Fibroblast of upper back skin (primary cell): ENCODE results near the gene CWC27.
A peak's percentile ranks its signal among the peaks of the same experiment; 100 is the strongest.

ENCODE experiments used
- DNase-seq: peaks from one replicate; pipeline ENCODE4 v3.0.0-alpha.2; 2013

Gene CWC27

DNA sequence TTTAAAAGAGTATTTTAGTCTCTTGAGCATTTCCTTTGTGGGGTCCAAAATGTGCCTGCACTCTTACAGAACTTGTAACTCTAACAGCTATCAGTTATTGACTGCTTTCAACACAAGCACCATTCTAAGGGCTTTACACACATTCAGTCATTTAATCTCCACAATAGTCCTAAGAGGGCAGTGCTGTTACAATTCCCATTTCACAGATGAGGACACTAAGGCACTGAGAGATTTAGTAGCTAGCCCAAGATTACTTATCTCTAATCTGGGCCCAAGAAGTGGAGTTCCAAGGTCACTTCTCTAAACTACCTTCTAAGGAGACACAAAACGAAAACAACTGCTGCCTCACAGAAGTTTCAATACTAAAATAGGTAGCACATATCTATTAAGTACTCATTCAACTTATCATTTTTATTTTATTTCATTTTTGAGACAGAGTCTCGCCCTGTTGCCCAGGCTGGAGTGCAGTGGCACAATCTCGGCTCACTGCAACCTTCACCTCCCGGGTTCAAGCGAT is 275.2 kb downstream of the CWC27 start:
- DNase-seq, result no peak

DNA sequence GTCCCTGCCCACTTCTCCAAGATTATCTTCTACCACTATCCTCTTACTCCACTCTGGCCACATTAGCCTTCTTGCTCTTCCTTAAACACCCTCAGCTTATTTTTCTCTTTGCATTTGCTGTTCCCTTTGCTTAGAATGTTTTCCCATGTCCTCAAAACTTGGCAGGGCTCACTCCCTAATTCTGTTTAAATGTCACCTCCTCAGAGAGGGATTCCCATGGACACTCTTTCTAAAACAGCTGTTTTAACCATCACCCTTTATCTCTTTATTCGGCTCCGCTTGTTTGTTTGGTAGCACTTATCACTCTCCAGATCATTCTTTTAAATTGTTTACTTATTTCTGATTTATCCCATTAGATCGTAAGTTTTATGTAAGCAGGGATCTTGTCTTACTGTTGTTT is 278.5 kb downstream of the CWC27 start:
- DNase-seq, result no peak

DNA sequence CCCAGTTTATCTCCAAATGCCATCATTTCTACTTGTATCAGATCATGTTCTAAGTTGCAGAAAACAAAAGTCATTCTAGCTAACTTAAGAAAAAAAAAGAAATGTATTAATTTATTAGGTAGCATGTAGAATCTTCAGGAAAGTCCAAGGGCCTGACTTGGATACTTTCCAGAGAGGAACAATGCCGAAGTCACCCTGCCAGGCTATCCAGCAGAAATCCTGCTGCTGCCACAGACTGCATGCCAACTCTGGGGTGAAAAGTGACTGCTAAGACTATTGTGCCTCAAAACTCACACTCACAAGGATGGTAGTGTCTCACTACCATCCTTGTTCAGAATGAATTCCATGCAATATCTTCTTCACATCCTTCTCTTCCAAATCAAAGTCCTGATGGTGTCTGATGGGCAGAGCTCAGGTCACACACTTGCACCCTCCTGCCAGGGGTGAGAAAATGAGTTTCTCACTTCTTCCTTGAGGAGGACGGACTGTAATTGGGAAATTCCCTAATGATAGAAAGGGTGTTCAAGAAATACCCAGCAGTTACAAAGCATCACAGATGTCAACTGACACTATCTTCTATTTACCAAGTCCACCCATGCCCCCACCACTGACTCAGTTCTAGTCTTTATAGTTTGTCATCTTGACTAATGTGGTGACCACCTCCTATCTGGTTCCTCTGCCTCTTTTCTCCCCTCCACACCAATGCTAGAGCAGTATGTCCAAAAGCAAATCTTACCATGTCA is 279.4 kb downstream of the CWC27 start:
- no peak for DNase-seq

DNA sequence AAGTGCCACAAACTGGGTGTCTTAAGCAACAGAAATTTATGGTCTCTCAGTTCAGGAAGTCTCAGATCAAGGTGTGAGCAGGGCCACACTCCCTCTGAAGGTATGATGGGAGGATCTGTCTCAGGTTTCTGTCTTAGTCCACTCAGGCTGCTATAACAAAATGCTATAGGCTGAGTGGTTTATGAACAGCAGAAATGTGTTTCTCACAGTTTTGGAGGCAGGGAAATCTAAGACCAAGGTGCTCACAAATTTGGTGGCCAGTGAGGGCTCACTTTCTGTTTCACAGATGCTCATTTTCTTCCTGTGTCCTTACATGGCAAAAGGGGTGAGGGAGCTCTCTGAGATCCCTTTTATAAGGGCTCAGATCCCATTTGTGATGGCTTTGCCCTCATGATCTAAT is 281.4 kb downstream of the CWC27 start:
- DNase-seq, result no peak

DNA sequence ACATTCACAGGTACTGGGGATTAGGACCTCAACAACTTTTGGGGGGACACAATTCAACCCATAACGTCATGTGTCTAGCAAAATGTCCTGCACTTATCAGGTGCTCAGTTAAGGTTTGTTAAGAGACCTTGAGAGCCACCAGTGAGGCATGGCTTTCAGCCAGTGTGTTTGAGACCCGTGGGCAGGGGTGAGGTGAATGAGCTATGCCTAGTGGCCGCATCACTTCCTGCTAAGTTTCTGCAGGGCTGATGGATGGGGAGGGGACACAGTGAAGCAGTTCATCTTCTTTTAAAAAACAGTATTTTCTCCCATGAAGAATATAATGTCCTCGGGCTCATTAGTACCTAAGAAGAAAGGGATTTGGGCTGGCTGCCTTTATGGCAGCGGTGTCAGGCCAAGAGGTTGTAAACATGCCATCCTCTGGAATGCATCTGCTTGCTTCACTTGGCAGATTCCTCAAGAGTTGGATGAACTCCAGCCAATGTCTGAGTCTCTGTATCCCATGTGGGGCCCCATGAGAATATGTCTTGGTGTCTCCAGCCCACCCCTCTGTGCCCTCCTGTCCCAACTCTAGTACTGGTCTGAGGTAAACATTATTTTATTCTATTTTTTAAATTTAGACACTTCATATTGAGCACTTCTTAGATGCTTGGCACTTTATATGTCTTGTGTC is 282.2 kb downstream of the CWC27 start:
- no peak for DNase-seq

DNA sequence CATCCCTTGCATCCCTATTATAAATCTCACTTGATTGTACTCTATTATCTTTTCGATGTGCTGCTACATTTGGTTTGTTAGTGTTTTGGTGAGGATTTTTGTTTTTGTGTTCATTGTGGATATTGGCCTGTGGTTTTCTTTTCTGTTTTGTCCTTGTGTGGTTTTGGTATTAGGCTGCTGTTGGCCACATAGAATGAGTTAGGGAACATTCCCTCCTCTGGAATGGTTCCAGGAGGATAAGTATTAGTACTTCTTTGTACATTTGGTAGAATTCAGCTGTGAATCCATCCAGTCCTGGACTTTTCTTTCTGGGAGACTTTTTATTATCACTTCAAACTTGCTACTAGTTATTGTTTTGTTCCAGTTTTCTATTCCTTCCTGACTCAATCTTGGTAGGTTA is 287.2 kb downstream of the CWC27 start:
- no peak for DNase-seq

DNA sequence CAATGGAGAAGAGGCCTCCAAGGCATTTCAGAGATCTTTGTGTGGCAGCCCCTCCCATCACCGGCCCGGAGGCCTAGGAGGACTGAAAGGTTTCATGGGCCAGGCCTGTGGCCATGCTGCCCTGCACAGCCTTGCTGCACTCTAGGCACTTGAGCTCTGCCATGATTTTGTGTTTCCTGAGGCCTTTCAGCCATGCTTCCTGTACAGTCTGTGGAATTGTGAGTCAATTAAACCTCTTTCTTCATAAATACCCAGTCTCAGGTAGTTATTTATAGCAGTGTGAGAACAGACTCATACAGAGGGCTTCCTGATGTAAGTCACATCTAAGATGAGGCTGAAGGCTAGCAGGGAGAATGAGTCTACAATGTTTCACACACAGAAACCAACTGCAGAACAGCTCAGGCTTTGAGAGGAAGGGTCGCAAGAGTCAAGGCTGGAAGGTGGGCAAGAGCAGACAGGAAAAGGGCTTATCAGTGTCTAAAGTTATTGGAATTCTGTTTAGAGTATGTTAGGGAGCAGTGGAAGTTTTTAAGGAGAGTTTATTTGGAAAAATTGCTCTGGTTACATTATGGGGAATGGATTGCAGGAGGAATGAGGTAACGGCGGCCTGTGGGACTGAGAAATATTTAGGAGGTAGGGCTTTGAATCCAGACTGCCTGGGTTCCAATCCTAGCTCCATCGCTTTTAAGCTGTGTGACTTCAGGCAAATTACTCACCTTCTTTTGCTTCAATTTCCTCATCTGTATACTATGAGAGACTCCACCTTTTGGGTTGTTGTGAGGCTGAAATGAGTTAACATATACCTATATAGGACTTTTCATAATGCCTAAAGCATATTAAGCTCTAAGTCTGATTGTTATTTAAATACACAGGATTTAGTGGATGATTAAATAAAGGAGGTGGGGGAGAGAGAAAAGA is 291.2 kb downstream of the CWC27 start:
- peak; percentile 59 for DNase-seq

DNA sequence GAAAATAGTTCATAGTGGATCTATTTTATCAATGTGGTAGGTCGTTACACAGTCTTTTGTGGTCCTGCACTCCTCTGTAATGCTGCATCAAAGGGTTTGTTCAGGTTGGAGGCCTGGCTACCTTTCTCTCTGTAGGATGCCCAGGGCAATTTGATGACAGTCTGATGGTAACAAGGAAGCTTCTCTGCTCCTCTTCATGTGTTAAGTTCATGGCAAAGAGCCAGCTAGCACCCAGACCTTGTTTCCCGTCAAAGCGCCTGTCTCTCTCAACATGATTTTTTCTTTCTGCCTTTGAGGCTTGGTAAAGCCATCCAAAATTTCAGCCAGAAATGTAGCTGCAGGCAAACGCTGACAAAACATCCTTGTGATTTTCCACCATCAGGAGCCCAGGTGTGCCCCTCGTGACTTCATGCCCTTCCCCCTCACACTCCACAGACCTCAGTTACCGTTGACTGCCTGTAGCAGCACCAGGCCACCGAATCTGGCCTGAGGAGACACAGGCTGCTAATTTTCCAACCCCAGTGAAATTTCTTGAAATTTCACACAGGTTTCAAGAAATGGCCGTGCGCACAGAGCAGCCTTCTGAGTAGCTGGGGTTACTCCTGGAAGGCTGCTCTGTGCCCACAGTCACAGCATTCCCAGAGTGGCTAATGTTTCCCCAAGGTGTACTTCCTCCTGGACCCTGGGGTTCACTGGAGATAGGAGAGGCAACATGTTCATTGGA is 292.7 kb downstream of the CWC27 start:
- no peak for DNase-seq

DNA sequence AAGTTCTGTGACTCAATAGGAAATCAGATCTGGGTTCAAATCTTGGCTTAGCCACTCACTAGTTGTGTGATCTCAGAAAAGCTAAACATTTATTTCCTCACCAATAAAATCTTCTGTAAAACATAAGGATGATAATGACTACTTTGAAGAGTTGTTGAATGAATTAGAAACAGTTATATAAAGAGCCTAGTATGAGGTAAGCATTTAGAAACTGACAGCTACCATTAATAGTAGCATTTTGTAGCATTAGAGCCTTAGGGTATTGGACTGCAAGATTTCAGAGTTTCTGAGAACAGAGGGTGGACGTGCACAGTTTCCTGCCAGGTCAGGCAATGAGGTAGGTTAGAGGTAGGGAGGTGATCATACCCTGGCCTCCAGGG is 293.2 kb downstream of the CWC27 start:
- no peak for DNase-seq

DNA sequence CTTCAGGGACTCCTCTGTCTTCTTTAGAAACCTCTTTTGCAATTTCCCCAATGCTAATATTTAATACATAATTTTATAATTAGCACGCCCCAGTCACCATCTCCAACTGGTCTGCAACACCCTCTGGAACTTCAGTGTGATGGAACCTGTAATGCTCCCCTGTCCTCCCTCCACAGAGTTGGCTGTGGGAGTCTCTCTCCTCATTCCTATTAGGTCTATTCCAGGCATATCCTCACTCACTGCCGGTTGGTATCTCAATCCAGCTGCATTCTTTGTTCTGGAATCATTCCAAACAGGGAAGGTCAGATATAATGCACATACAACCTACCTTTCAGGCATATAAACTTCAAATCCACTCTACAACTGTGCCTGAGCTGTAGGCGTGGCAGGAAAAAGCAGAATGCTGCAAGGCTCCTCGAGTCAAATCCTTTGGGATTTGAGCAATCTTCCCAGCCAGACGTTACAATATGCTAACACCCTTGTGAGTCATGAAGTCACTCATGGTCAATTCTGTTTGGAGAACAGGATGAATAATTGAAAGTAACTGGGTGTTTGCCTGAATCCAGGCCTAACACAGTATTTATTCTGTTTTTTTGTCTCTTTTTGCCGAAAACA is 293.8 kb downstream of the CWC27 start:
- peak; percentile 98 for DNase-seq

DNA sequence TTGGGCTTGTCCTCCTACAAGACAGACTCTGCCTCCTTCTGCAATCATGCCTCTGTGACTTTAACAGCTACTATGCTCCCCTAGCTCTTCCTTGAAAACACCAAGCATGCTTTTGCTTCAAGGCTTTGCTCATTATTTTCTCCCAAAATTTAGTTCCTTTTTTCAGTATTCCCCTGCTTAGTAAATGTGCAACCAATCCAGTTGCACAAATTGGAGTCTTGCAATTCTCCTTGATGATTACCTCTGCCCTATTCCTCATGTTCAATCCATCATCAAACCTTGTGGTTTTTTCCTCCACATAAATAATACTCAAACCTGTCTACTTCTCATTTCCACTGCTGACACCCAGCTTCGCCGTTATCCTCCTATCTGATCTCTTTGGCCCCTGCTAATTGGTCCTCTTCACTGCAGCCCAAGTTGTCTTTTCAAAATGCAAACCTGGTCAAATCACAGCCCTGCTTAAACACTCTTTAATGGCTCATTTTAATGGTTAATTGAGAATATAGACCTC is 296.3 kb downstream of the CWC27 start:
- no peak for DNase-seq

DNA sequence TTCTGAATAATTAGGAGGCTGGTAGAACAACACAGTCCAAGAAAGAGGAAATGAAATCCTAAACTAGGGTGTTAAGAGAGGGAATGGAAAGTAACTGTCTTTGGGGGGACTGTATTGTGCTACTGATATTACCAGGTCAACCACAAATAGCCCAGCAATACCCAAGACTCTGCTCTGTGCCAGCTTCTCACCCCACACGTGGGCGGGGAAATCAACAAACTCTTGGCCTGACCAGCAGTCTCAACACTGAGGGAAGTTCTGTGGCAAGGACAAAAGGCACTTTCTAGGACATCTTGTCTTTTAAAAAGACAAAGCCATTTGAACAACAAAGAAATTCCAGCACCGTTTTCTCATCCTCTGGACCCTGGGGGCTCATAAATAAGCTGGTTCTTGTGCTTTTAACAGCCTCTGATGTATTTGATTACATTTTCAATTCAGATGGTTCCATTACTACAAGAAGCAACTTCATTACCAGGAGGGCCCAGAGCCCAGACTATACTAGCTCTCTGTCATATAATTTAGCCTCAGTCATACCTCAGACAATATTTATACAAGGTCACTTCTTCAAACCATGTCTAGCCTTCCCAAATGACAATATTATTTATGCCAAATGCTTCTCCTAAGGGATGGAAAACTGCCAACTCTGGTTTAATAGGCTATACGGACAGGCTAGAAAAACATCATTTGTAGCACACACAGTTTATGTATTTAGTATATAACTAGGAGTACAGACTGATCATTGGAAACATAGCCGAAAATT is 297.8 kb downstream of the CWC27 start:
- DNase-seq, result peak; percentile 36

DNA sequence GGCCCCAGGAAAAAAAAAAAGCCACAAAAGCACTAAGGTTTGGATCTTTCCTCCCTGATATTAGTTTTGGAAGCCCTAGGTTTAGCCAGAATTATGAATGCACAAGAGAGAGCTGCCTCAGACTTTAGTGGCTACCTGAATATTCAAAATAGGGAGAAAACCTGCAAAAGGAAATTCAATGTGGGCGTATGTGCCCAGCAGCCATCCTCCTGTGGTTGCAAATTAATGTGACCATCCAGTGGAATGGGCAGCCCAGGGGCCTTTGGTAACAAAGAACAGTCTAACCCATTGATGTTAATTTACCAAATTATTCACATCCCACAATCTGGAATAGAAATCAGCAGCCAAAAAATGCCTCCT is 298.4 kb downstream of the CWC27 start:
- no peak for DNase-seq
